ENCODE measurements around the gene BICD1.

- TF ChIP-seq, protein P1, sequence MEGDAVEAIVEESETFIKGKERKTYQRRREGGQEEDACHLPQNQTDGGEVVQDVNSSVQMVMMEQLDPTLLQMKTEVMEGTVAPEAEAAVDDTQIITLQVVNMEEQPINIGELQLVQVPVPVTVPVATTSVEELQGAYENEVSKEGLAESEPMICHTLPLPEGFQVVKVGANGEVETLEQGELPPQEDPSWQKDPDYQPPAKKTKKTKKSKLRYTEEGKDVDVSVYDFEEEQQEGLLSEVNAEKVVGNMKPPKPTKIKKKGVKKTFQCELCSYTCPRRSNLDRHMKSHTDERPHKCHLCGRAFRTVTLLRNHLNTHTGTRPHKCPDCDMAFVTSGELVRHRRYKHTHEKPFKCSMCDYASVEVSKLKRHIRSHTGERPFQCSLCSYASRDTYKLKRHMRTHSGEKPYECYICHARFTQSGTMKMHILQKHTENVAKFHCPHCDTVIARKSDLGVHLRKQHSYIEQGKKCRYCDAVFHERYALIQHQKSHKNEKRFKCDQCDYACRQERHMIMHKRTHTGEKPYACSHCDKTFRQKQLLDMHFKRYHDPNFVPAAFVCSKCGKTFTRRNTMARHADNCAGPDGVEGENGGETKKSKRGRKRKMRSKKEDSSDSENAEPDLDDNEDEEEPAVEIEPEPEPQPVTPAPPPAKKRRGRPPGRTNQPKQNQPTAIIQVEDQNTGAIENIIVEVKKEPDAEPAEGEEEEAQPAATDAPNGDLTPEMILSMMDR (conservative IDR thresholded peaks at IDR 0.05 in 1 of 2, IDR thresholded peaks at IDR 0.05 in 1 of 2; ENCODE audit: low read depth in 1 of 2, low read length in 2 of 2) = no peak
- no peak for TF ChIP-seq EZH2 (IDR thresholded peaks at IDR 0.05; ENCODE audit: low read length, missing control alignments)
Measured at GRCh38 chr12:32102234-32102633, 4.4 kb upstream of the BICD1 start.
